Neural cell (in vitro differentiated cells): ENCODE results near the gene MME. TPM values are rescaled to one million over a fixed set of nuclear protein-coding genes. Genes with fewer than 3 reads are reported as not detected.

Experiments
- H2AFZ ChIP-seq: fragments of 200-600, 300-800 bp; sonication (generic), shearing (Covaris generic); 2 replicates; pipeline ENCODE4 v1.6.0; 2014; ENCODE audit warnings: low read depth, mild to moderate bottlenecking, antibody characterized with exemption, low read length, moderate library complexity
- H3F3A ChIP-seq: fragments of 200-600 bp; shearing (Covaris generic); 2 replicates; pipeline ENCODE4 v1.6.1; 2016; ENCODE audit warnings: mild to moderate bottlenecking, moderate library complexity, mixed read lengths, antibody characterized with exemption, low read length; ENCODE audit not compliant: insufficient read depth, poor library complexity, severe bottlenecking
- H3K27ac ChIP-seq: fragments of 200-600, 300-800 bp; sonication (generic), shearing (Covaris generic); 2 replicates; pipeline ENCODE4 v1.5.1; 2014; ENCODE audit warnings: mild to moderate bottlenecking, low read length, moderate library complexity
- H3K27me3 ChIP-seq: fragments of 300-800, 200-600 bp; sonication (generic), shearing (Covaris generic); 2 replicates; pipeline ENCODE4 v1.6.0; 2014; ENCODE audit warnings: mild to moderate bottlenecking, low read depth, low read length, moderate library complexity; ENCODE audit not compliant: insufficient read depth
- H3K36me3 ChIP-seq: fragments of 300-800, 200-600 bp; sonication (generic), shearing (Covaris generic); 2 replicates; pipeline ENCODE4 v1.5.1; 2014; ENCODE audit warnings: mild to moderate bottlenecking, antibody characterized with exemption, low read length, moderate library complexity; ENCODE audit not compliant: insufficient read depth
- H3K4me2 ChIP-seq: fragments of 300-800, 200-600 bp; sonication (generic), shearing (Covaris generic); 2 replicates; pipeline ENCODE4 v1.6.0; 2014; ENCODE audit warnings: mild to moderate bottlenecking, low read length
- H3K4me3 ChIP-seq: fragments of 300-800, 200-600 bp; sonication (generic), shearing (Covaris generic); 2 replicates; pipeline ENCODE4 v1.5.1; 2014; ENCODE audit warnings: mild to moderate bottlenecking, low read length, moderate library complexity
- H3K79me2 ChIP-seq: fragments of 200-600 bp; shearing (Covaris generic); replicated peaks from 2 replicates; pipeline ENCODE4 v1.6.0; 2014; ENCODE audit warnings: mild to moderate bottlenecking, low read length, moderate library complexity; ENCODE audit not compliant: insufficient read depth
- H3K9ac ChIP-seq: fragments of 300-800, 200-600 bp; sonication (generic), shearing (Covaris generic); 2 replicates; pipeline ENCODE4 v1.6.1; 2016; ENCODE audit warnings: mild to moderate bottlenecking, low read length, mixed read lengths
- H3K9me2 ChIP-seq: fragments of 200-600 bp; shearing (Covaris generic); 2 replicates; pipeline ENCODE4 v1.6.1; 2016; ENCODE audit warnings: mild to moderate bottlenecking, low read length, mixed read lengths; ENCODE audit not compliant: insufficient read depth
- H3K9me3 ChIP-seq: fragments of 200-600, 300-800 bp; sonication (generic), shearing (Covaris generic); 2 replicates; pipeline ENCODE4 v1.6.1; 2016; ENCODE audit warnings: mild to moderate bottlenecking, mixed run types, low read length, moderate library complexity, mixed read lengths
- H4K20me1 ChIP-seq: fragments of 200-600 bp; shearing (Covaris generic); 2 replicates; pipeline ENCODE4 v1.6.1; 2016; ENCODE audit warnings: mild to moderate bottlenecking, mixed run types; ENCODE audit not compliant: insufficient read depth
- CTCF ChIP-seq: fragments of 450-650 bp; IDR thresholded peaks from 2 replicates; pipeline ENCODE4 v1.5.1; 2014; ENCODE audit warnings: antibody characterized with exemption, mild to moderate bottlenecking, moderate library complexity; ENCODE audit not compliant: poor library complexity, severe bottlenecking
- EP300 ChIP-seq: fragments of 450-650 bp; conservative IDR thresholded peaks from 2 replicates; pipeline ENCODE4 v1.6.1; 2014; ENCODE audit warnings: antibody characterized with exemption, mild to moderate bottlenecking, moderate library complexity; ENCODE audit not compliant: poor library complexity, severe bottlenecking
- EZH2 ChIP-seq: fragments of 200-600, 300-800 bp; shearing (Covaris generic), sonication (generic); IDR thresholded peaks from 2 replicates; pipeline ENCODE4 v1.6.1; 2014; ENCODE audit warnings: antibody characterized with exemption, low read length, borderline replicate concordance, mild to moderate bottlenecking; ENCODE audit not compliant: insufficient read depth, poor library complexity, severe bottlenecking
- MXI1 ChIP-seq: fragments of 450-650 bp; conservative IDR thresholded peaks from 2 replicates; pipeline ENCODE4 v1.6.1; 2014; ENCODE audit warnings: antibody characterized with exemption, mild to moderate bottlenecking; ENCODE audit not compliant: poor library complexity, severe bottlenecking
- POLR2AphosphoS5 ChIP-seq: IDR thresholded peaks from 2 replicates; pipeline ENCODE4 v1.6.1; 2012
- RAD21 ChIP-seq: fragments of 450-650 bp; conservative IDR thresholded peaks from 2 replicates; pipeline ENCODE4 v1.6.1; 2014; ENCODE audit warnings: antibody characterized with exemption, mild to moderate bottlenecking, moderate library complexity
- REST ChIP-seq: IDR thresholded peaks from 2 replicates; pipeline ENCODE4 v1.6.1; 2012; ENCODE audit warnings: borderline replicate concordance
- SMC3 ChIP-seq: fragments of 450-650 bp; conservative IDR thresholded peaks from 2 replicates; pipeline ENCODE4 v1.6.1; 2014; ENCODE audit warnings: antibody characterized with exemption, mild to moderate bottlenecking, moderate library complexity; ENCODE audit not compliant: poor library complexity
- TAF1 ChIP-seq: IDR thresholded peaks from 2 replicates; pipeline ENCODE4 v1.6.1; 2012; ENCODE audit warnings: low read depth
- polyA plus RNA-seq: library from polyadenylated mRNA; depleted of rRNA; stranded (reverse); fragments of >200 nt; gene quantifications from 2 replicates; pipeline ENCODE4 v1.2.3, GENCODE V29; 2014

MME gene
- polyA plus RNA-seq, 1 donor from 2014 or later = 0.54 TPM

- Histone ChIP-seq H3K27me3 (no peaks in the 10 kb centered on the region), H3K9me2 (no peaks in the 10 kb centered on the region), H3K36me3 (no peaks in the 10 kb centered on the region), H3K27ac (no peak overlapping the region), H4K20me1 (no peaks in the 10 kb centered on the region), H2AFZ (no peak overlapping the region), H3K9me3 (no peaks in the 10 kb centered on the region), H3K4me3 (no peak overlapping the region), H3F3A (no peaks in the 10 kb centered on the region), H3K4me2 (no peak overlapping the region), H3K9ac (no peak overlapping the region), H3K79me2 (no peaks in the 10 kb centered on the region)
- TF ChIP-seq EP300 (no peak), MXI1 (no peak), CTCF (no peak), POLR2AphosphoS5 (no peak), EZH2 (no peak), REST (no peak), TAF1 (no peak), SMC3 (no peak), RAD21 (no peak)
Observed at GRCh38 chr3:155097009-155097349, 16.9 kb downstream of the MME start.

- TF ChIP-seq RAD21 (no peak), EP300 (no peak)
- Histone ChIP-seq H3K4me3 (no peak overlapping the region), H3K27me3 (no peaks in the 10 kb centered on the region), H4K20me1 (no peaks in the 10 kb centered on the region), H3F3A (no peaks in the 10 kb centered on the region), H3K36me3 (no peaks in the 10 kb centered on the region), H2AFZ (no peak overlapping the region), H3K79me2 (no peaks in the 10 kb centered on the region), H3K9me3 (no peaks in the 10 kb centered on the region), H3K9me2 (no peaks in the 10 kb centered on the region), H3K27ac (no peak overlapping the region), H3K9ac (no peak overlapping the region), H3K4me2 (no peak overlapping the region)
Observed at GRCh38 chr3:155101398-155101797, 21.3 kb downstream of the MME start.

- TF ChIP-seq EP300 (no peak), MXI1 (no peak), REST (no peak), POLR2AphosphoS5 (no peak), SMC3 (no peak), CTCF (no peak), EZH2 (no peak), TAF1 (no peak), RAD21 (no peak)
- no peak overlapping the region for H3K4me2 ChIP-seq
- no peak overlapping the region for H3K27ac ChIP-seq
- H3K36me3 ChIP-seq = no peaks in the 10 kb centered on the region
- H3K27me3 ChIP-seq = no peaks in the 10 kb centered on the region
- no peak overlapping the region for H2AFZ ChIP-seq
- H3K4me3 ChIP-seq = no peak overlapping the region
- no peaks in the 10 kb centered on the region for H3K9me2 ChIP-seq
- no peaks in the 10 kb centered on the region for H3F3A ChIP-seq
- no peaks in the 10 kb centered on the region for H3K79me2 ChIP-seq
- H3K9ac ChIP-seq = no peak overlapping the region
- no peaks in the 10 kb centered on the region for H3K9me3 ChIP-seq
- no peaks in the 10 kb centered on the region for H4K20me1 ChIP-seq
Observed at GRCh38 chr3:155102329-155102728, 22.2 kb downstream of the MME start.
